ENCODE results near the gene IGF1R.

- no peak for TF ChIP-seq CTCF (IDR thresholded peaks at IDR 0.05; ENCODE audit: insufficient read depth, low read length)
- TF ChIP-seq GABPA (IDR thresholded peaks at IDR 0.05; ENCODE audit: low read depth), result no peak
- TF ChIP-seq, protein P1, sequence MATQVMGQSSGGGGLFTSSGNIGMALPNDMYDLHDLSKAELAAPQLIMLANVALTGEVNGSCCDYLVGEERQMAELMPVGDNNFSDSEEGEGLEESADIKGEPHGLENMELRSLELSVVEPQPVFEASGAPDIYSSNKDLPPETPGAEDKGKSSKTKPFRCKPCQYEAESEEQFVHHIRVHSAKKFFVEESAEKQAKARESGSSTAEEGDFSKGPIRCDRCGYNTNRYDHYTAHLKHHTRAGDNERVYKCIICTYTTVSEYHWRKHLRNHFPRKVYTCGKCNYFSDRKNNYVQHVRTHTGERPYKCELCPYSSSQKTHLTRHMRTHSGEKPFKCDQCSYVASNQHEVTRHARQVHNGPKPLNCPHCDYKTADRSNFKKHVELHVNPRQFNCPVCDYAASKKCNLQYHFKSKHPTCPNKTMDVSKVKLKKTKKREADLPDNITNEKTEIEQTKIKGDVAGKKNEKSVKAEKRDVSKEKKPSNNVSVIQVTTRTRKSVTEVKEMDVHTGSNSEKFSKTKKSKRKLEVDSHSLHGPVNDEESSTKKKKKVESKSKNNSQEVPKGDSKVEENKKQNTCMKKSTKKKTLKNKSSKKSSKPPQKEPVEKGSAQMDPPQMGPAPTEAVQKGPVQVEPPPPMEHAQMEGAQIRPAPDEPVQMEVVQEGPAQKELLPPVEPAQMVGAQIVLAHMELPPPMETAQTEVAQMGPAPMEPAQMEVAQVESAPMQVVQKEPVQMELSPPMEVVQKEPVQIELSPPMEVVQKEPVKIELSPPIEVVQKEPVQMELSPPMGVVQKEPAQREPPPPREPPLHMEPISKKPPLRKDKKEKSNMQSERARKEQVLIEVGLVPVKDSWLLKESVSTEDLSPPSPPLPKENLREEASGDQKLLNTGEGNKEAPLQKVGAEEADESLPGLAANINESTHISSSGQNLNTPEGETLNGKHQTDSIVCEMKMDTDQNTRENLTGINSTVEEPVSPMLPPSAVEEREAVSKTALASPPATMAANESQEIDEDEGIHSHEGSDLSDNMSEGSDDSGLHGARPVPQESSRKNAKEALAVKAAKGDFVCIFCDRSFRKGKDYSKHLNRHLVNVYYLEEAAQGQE (IDR thresholded peaks at IDR 0.05; ENCODE audit: insufficient replicate concordance, low read depth), result no peak
Observed at GRCh38 chr15:98976500-98976899, 328.2 kb downstream of the IGF1R start.
